Endothelial cell of umbilical vein (primary cell): ENCODE results near the gene ANAPC5. TPM values are rescaled to one million over a fixed set of nuclear protein-coding genes. Genes with fewer than 3 reads are reported as not detected.
"Not testable (repeated sequence)": the region's sequence is repeated elsewhere in the genome, so short reads cannot be mapped to it uniquely, and the experiment has no call there.

Experiments used
- BruUV-seq: library from RNA; stranded (reverse); fragments of 400-500 nt; replicated peaks from 2 replicates; lab custom pipeline; 2021; lab: Mats Ljungman, UMichigan
- CTCF ChIA-PET: fragments of 300-600, 350-600 bp; sonication (Branson Sonifier 250); formaldehyde crosslinking; loops from one replicate; lab custom pipeline; 2021; ENCODE audit warnings: antibody characterized with exemption, inconsistent platforms; lab: Charles Lee
- POLR2A ChIA-PET: fragments of 300-600, 350-600 bp; sonication (Branson Sonifier 250); formaldehyde crosslinking; loops from one replicate; lab custom pipeline; 2021; ENCODE audit warnings: antibody characterized with exemption, inconsistent platforms; lab: Charles Lee
- DNase-seq: peaks from one replicate; pipeline ENCODE4 v3.0.0-alpha.2; 2011; ENCODE audit warnings: low read depth, low spot score
- FAIRE-seq: peaks from 2 replicates; lab custom pipeline; 2011; peaks lifted over from hg19 to GRCh38; lab: Jason Lieb, UNC
- H2AFZ ChIP-seq: 2 replicates; pipeline ENCODE4 v1.6.0; 2012; ENCODE audit warnings: low read depth, low read length, control low read depth, inconsistent platforms
- H3K27ac ChIP-seq: 2 replicates; pipeline ENCODE4 v1.5.1; 2011; ENCODE audit warnings: low read depth, mild to moderate bottlenecking, control low read depth, low read length, moderate library complexity; ENCODE audit not compliant: insufficient read depth
- H3K27me3 ChIP-seq, 2 experiments: 2 replicates each; pipeline versions ENCODE4 v1.6.0 to v1.6.1; 2011; ENCODE audit warnings: low read length in 2 of 2, mixed read lengths in 1 of 2; ENCODE audit not compliant: control insufficient read depth in 2 of 2, insufficient read depth in 2 of 2
- H3K36me3 ChIP-seq, 2 experiments: 2 replicates in 1 of 2; 3 replicates in 1 of 2; pipeline ENCODE4 v1.5.1; 2011; ENCODE audit warnings: low read length in 2 of 2, mild to moderate bottlenecking in 1 of 2, moderate library complexity in 1 of 2; ENCODE audit not compliant: control insufficient read depth in 2 of 2, insufficient read depth in 2 of 2; ENCODE audit errors: extremely low read depth in 1 of 2
- H3K4me1 ChIP-seq: 3 replicates; pipeline ENCODE4 v1.5.1; 2011; ENCODE audit warnings: mild to moderate bottlenecking, low read length; ENCODE audit not compliant: control insufficient read depth, insufficient read depth; ENCODE audit errors: extremely low read depth
- H3K4me2 ChIP-seq: 2 replicates; pipeline ENCODE4 v1.6.1; 2011; ENCODE audit warnings: low read length, control low read depth, mixed read lengths; ENCODE audit not compliant: insufficient read depth
- H3K4me3 ChIP-seq, 3 experiments: fragments of 200-600 bp in 1 of 3; sonication (generic), shearing (Covaris generic) in 1 of 3; replicated peaks in 1 of 3; 2 replicates each; pipeline ENCODE4 v1.5.1; 2011 to 2016; ENCODE audit warnings: control low read depth in 3 of 3, low read length in 3 of 3, mild to moderate bottlenecking in 2 of 3, inconsistent platforms in 1 of 3, low read depth in 1 of 3, moderate library complexity in 1 of 3; ENCODE audit not compliant: insufficient read depth in 1 of 3
- H3K79me2 ChIP-seq: 2 replicates; pipeline ENCODE4 v1.6.0; 2012; ENCODE audit warnings: low read length, inconsistent platforms; ENCODE audit not compliant: control insufficient read depth, insufficient read depth
- H3K9ac ChIP-seq: replicated peaks from 2 replicates; pipeline ENCODE3; 2011; ENCODE audit warnings: low read length, control low read depth; ENCODE audit not compliant: insufficient read depth; ENCODE audit errors: extremely low read depth
- H3K9me1 ChIP-seq: replicated peaks from 3 replicates; pipeline ENCODE4 v1.6.0; 2011; ENCODE audit warnings: mild to moderate bottlenecking, low read length; ENCODE audit not compliant: control insufficient read depth, insufficient read depth; ENCODE audit errors: extremely low read depth
- H3K9me3 ChIP-seq: replicated peaks from 2 replicates; pipeline ENCODE4 v1.5.1; 2012; ENCODE audit warnings: low read length, inconsistent platforms; ENCODE audit not compliant: control insufficient read depth, insufficient read depth
- H4K20me1 ChIP-seq: replicated peaks from 2 replicates; pipeline ENCODE3; 2011; ENCODE audit warnings: mild to moderate bottlenecking, low read length; ENCODE audit not compliant: control insufficient read depth, insufficient read depth; ENCODE audit errors: extremely low read depth
- EZH2 ChIP-seq: IDR thresholded peaks from 2 replicates; pipeline ENCODE4 v1.6.1; 2012; ENCODE audit warnings: borderline replicate concordance, low read depth, mild to moderate bottlenecking, moderate library complexity, low read length, inconsistent platforms; ENCODE audit not compliant: severe bottlenecking
- FOS ChIP-seq: IDR thresholded peaks from 2 replicates; pipeline ENCODE4 v1.6.1; 2011; ENCODE audit warnings: mild to moderate bottlenecking, low read length, moderate library complexity, borderline replicate concordance; ENCODE audit not compliant: insufficient read depth
- GATA2 ChIP-seq: IDR thresholded peaks from 2 replicates; pipeline ENCODE4 v1.7.0; 2011; ENCODE audit warnings: low read depth, mild to moderate bottlenecking, moderate library complexity, mixed read lengths, low read length; ENCODE audit not compliant: insufficient read length, insufficient read depth
- JUN ChIP-seq: IDR thresholded peaks from 2 replicates; pipeline ENCODE4 v1.6.1; 2011; ENCODE audit warnings: borderline replicate concordance, low read depth; ENCODE audit not compliant: insufficient read length, insufficient read depth
- MAX ChIP-seq: IDR thresholded peaks from 2 replicates; pipeline ENCODE4 v1.6.1; 2011; ENCODE audit not compliant: insufficient read depth, insufficient read length
- MYC ChIP-seq: IDR thresholded peaks from one replicate; pipeline ENCODE4 v1.6.1; 2011; ENCODE audit warnings: mild to moderate bottlenecking, low read depth, low read length
- POLR2A ChIP-seq: IDR thresholded peaks from 2 replicates; pipeline ENCODE4 v1.6.1; 2012; ENCODE audit warnings: low read depth, mild to moderate bottlenecking, control low read depth, low read length
- POLR2AphosphoS5 ChIP-seq: IDR thresholded peaks from 2 replicates; pipeline ENCODE4 v1.6.1; 2012; ENCODE audit warnings: low read depth, mild to moderate bottlenecking, control low read depth, low read length, moderate library complexity; ENCODE audit not compliant: insufficient read depth
- dilution Hi-C: fragments of 300-500 bp; cut with MboI; formaldehyde crosslinking; loops from one replicate; pipeline ENCODE4 v1.15.0; 2019; ENCODE audit warnings: low sequenced_read_pairs; ENCODE audit not compliant: extremely low pct_ligation_motif_present
- intact Hi-C: fragments of 100-400 bp; cut with micrococcal nuclease; formaldehyde crosslinking; loops from one replicate; pipeline ENCODE4 v1.10.0; 2022
- polyA plus RNA-seq, 4 experiments: library from polyadenylated mRNA; depleted of rRNA in 3 of 4; stranded (reverse) in 3 of 4; unstranded in 1 of 4; fragments of >200 nt; gene quantifications; 2 replicates each; pipeline versions ENCODE4 v1.2.1 to v1.2.3, GENCODE V29; 2011 to 2012; ENCODE audit warnings: missing spikeins in 1 of 4
- total RNA-seq: library from RNA; stranded (reverse); gene quantifications from 2 replicates; pipeline ENCODE4 v1.2.3, GENCODE V29; 2021
- TF ChIP-seq, protein P1 (sequence below), 2 donors: IDR thresholded peaks; 1 replicate in 1 of 2; 2 replicates in 1 of 2; pipeline ENCODE4 v1.5.1; 2011; ENCODE audit warnings: low read length in 2 of 2, mild to moderate bottlenecking in 2 of 2, moderate library complexity in 2 of 2, control low read depth in 1 of 2, inconsistent platforms in 1 of 2, low read depth in 1 of 2; ENCODE audit not compliant: insufficient read depth in 1 of 2; ENCODE audit errors: extremely low read depth in 1 of 2

The ANAPC5 gene
- total and polyA plus RNA-seq, 2 donors (not counting 3 experiments of a cell fraction or from before 2014, with no cell fraction given), result 133 to 168 TPM

GRCh38 chr12:121283388-121283787 lies 68.8 kb downstream of the ANAPC5 start:
- no TSS peak for BruUV-seq
- dilution Hi-C loops, result no loop called here
- Histone ChIP-seq H3K9me1 (no peaks in the 10 kb centered on the region), H3K9ac (no peak overlapping the region), H3K9me3 (no peaks in the 10 kb centered on the region), H3K36me3 (no peaks in the 10 kb centered on the region), H3K4me2 (no peak overlapping the region), H3K79me2 (peaks cover 19% of the 10 kb centered on the region), H3K27me3 (no peaks in the 10 kb centered on the region), H3K4me3 (no peak overlapping the region), H2AFZ (no peak overlapping the region), H3K4me1 (peaks cover 23% of the 10 kb centered on the region), H3K27ac (no peak overlapping the region), H4K20me1 (peaks cover 4% of the 10 kb centered on the region)
- no peak for FAIRE-seq
- TF ChIP-seq, protein P1, sequence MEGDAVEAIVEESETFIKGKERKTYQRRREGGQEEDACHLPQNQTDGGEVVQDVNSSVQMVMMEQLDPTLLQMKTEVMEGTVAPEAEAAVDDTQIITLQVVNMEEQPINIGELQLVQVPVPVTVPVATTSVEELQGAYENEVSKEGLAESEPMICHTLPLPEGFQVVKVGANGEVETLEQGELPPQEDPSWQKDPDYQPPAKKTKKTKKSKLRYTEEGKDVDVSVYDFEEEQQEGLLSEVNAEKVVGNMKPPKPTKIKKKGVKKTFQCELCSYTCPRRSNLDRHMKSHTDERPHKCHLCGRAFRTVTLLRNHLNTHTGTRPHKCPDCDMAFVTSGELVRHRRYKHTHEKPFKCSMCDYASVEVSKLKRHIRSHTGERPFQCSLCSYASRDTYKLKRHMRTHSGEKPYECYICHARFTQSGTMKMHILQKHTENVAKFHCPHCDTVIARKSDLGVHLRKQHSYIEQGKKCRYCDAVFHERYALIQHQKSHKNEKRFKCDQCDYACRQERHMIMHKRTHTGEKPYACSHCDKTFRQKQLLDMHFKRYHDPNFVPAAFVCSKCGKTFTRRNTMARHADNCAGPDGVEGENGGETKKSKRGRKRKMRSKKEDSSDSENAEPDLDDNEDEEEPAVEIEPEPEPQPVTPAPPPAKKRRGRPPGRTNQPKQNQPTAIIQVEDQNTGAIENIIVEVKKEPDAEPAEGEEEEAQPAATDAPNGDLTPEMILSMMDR (IDR thresholded peaks at IDR 0.05; ENCODE audit: extremely low read depth in 1 of 2, insufficient read depth in 1 of 2, low read depth in 1 of 2, low read length in 2 of 2), result no peak
- no peak for TF ChIP-seq EZH2
- no peak for TF ChIP-seq POLR2A
- no peak for TF ChIP-seq POLR2AphosphoS5
- no peak for TF ChIP-seq JUN
- TF ChIP-seq MAX, result no peak
- no peak for TF ChIP-seq MYC
- TF ChIP-seq GATA2, result no peak
- no peak for TF ChIP-seq FOS
- ChIA-PET CTCF (interaction anchor here (1.9 kb wide), 1 partner anchor 12 kb away, joined by 5 read pairs; no protein-coding TSS in a partner anchor), POLR2A (no interaction called here)
- intact Hi-C loops, result no loop called here
- no peak for DNase-seq

DNA sequence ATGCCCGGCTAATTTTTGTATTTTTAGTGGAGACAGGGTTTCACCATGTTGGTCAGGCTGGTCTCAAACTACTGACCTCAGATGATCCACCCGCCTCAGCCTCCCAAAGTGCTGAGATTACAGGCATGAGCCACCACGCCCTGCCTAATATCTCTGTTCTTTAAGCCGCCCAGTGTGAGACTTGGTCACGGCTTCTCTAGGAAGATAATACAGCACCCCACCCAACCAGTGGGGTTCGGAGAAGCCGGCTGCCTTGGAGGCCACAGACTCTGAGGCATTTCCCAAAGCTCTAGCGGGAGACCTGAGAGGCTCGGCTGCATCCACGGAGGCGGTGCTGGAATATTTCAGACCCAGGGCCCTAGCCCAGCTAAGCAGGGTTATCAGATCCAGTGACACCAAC lies 69.3 kb downstream of the ANAPC5 start:
- H3K4me3 ChIP-seq, H3K9me3 ChIP-seq, H3K27ac ChIP-seq, H4K20me1 ChIP-seq, DNase-seq, BruUV-seq, H3K9me1 ChIP-seq, H3K27me3 ChIP-seq, FAIRE-seq, H3K9ac ChIP-seq, intact Hi-C loops, POLR2A ChIA-PET, H3K4me2 ChIP-seq, H3K36me3 ChIP-seq, H2AFZ ChIP-seq, dilution Hi-C loops: not testable (repeated sequence)
- peaks cover 17% of the 10 kb centered on the region for H3K79me2 ChIP-seq
- peaks cover 28% of the 10 kb centered on the region for H3K4me1 ChIP-seq
- CTCF ChIA-PET, result interaction anchor here (1.9 kb wide), 1 partner anchor 12 kb away, joined by 5 read pairs; no protein-coding TSS in a partner anchor
